HCT116 (cell line): ENCODE results near the gene ZFAND6. TPM values are rescaled to one million over a fixed set of nuclear protein-coding genes. Genes with fewer than 3 reads are reported as not detected.

ENCODE experiments used
- ATAC-seq: fragments of 200-7000 bp; cut with Tn5 transposase; 2 replicates; pipeline ENCODE4 v1.9.1; 2020; ENCODE audit warnings: mild to moderate bottlenecking, moderate library complexity
- BruUV-seq: library from RNA; stranded (reverse); fragments of 400-500 nt; replicated peaks from 2 replicates; lab custom pipeline; 2021; lab: Mats Ljungman, UMichigan
- CTCF ChIA-PET: fragments of 300-600 bp; sonication (Branson Sonifier 250); formaldehyde crosslinking; loops from one replicate; lab custom pipeline; 2021; ENCODE audit warnings: antibody characterized with exemption; lab: Charles Lee
- POLR2A ChIA-PET: fragments of 300-600, 350-600 bp; sonication (Branson Sonifier 250); formaldehyde crosslinking; loops from one replicate; lab custom pipeline; 2021; ENCODE audit warnings: antibody characterized with exemption; lab: Charles Lee
- RAD21 ChIA-PET, 2 experiments: fragments of 300-600 bp; sonication (Branson Sonifier 250); formaldehyde crosslinking; loops; one replicate each; lab custom pipeline; 2023; ENCODE audit warnings: low total read pairs in 2 of 2; ENCODE audit not compliant: uncharacterized antibody in 2 of 2, unreplicated experiment in 2 of 2, low non-redundant PET in 1 of 2; lab: Charles Lee
- DNase-seq: peaks from one replicate; pipeline ENCODE4 v3.0.0-alpha.2; 2010; ENCODE audit warnings: low read depth, low spot score
- H2AFZ ChIP-seq: fragments of 200-600 bp; shearing (Covaris generic), sonication (generic); 2 replicates; pipeline ENCODE4 v1.6.1; 2017; ENCODE audit warnings: low read depth, mixed run types, mixed read lengths, antibody characterized with exemption, low read length; ENCODE audit not compliant: poor library complexity, severe bottlenecking
- H3K27ac ChIP-seq: 2 replicates; pipeline ENCODE4 v1.5.1; 2012; ENCODE audit warnings: low read depth, low read length
- H3K27me3 ChIP-seq: fragments of 200-600 bp; sonication (generic); 2 replicates; pipeline ENCODE4 v1.6.1; 2016; ENCODE audit warnings: mixed run types, low read length, mixed read lengths; ENCODE audit not compliant: insufficient read depth
- H3K36me3 ChIP-seq, 2 experiments: fragments of 200-500 bp in 1 of 2; fragments of 200-600 bp in 1 of 2; sonication (Bioruptor generic) in 1 of 2; sonication (generic) in 1 of 2; 2 replicates each; pipeline versions ENCODE4 v1.5.1 to v1.6.1; 2014 to 2016; ENCODE audit warnings: low read length in 2 of 2, inconsistent platforms in 1 of 2, mixed read lengths in 1 of 2, mixed run types in 1 of 2; ENCODE audit not compliant: insufficient read depth in 2 of 2, control insufficient read depth in 1 of 2
- H3K4me1 ChIP-seq, 2 experiments: fragments of 200-600 bp in 1 of 2; sonication (generic) in 1 of 2; 2 replicates each; pipeline versions ENCODE4 v1.5.1 to v1.6.1; 2012 to 2017; ENCODE audit warnings: low read length in 2 of 2, inconsistent platforms in 1 of 2, mild to moderate bottlenecking in 1 of 2, mixed read lengths in 1 of 2, mixed run types in 1 of 2, moderate library complexity in 1 of 2; ENCODE audit not compliant: insufficient read depth in 2 of 2, control insufficient read depth in 1 of 2
- H3K4me2 ChIP-seq: fragments of 200-600 bp; sonication (generic); 2 replicates; pipeline ENCODE4 v1.6.1; 2017; ENCODE audit warnings: mixed run types, low read length, mixed read lengths
- H3K4me3 ChIP-seq, 2 experiments: fragments of 200-600 bp in 1 of 2; sonication (generic) in 1 of 2; replicated peaks in 1 of 2; 2 replicates each; pipeline ENCODE4 v1.5.1; 2011 to 2016; ENCODE audit warnings: low read length in 2 of 2, control low read depth in 1 of 2, low read depth in 1 of 2, mild to moderate bottlenecking in 1 of 2, mixed read lengths in 1 of 2, mixed run types in 1 of 2
- H3K79me2 ChIP-seq: fragments of 200-600 bp; sonication (generic); 2 replicates; pipeline ENCODE4 v1.6.1; 2017; ENCODE audit warnings: mild to moderate bottlenecking, mixed run types, low read length, moderate library complexity, mixed read lengths; ENCODE audit not compliant: insufficient read depth
- H3K9ac ChIP-seq: fragments of 200-600 bp; sonication (generic); 2 replicates; pipeline ENCODE4 v1.6.1; 2016; ENCODE audit warnings: low read length, mixed read lengths
- H3K9me2 ChIP-seq: fragments of 200-600 bp; sonication (generic), shearing (Covaris generic); 2 replicates; pipeline ENCODE4 v1.6.1; 2017; ENCODE audit warnings: mixed run types, mild to moderate bottlenecking, moderate library complexity; ENCODE audit not compliant: insufficient read depth
- H3K9me3 ChIP-seq, 2 experiments: fragments of 200-500 bp in 1 of 2; fragments of 200-600 bp in 1 of 2; sonication (Bioruptor generic) in 1 of 2; sonication (generic) in 1 of 2; 2 replicates each; pipeline ENCODE4 v1.6.1; 2014 to 2017; ENCODE audit warnings: low read length in 2 of 2, mixed read lengths in 2 of 2, inconsistent platforms in 1 of 2, low read depth in 1 of 2, mild to moderate bottlenecking in 1 of 2, mixed run types in 1 of 2, moderate library complexity in 1 of 2; ENCODE audit not compliant: control insufficient read depth in 1 of 2, insufficient read depth in 1 of 2
- H4K20me1 ChIP-seq: fragments of 200-600 bp; sonication (generic), shearing (Covaris generic); 2 replicates; pipeline ENCODE4 v1.6.1; 2017; ENCODE audit warnings: mixed run types, mild to moderate bottlenecking, moderate library complexity; ENCODE audit not compliant: insufficient read depth
- CBX3 ChIP-seq: IDR thresholded peaks from 2 replicates; pipeline ENCODE4 v1.6.1; 2012; ENCODE audit warnings: low read depth
- CEBPB ChIP-seq: IDR thresholded peaks from 2 replicates; pipeline ENCODE4 v1.6.1; 2012; ENCODE audit warnings: low read depth
- EGR1 ChIP-seq: IDR thresholded peaks from 2 replicates; pipeline ENCODE4 v1.6.1; 2012; ENCODE audit warnings: low read depth
- EZH2phosphoT487 ChIP-seq: fragments of 200-600 bp; IDR thresholded peaks from 2 replicates; pipeline ENCODE4 v1.6.1; 2018; ENCODE audit warnings: antibody characterized with exemption, borderline replicate concordance
- FOSL1 ChIP-seq: IDR thresholded peaks from 2 replicates; pipeline ENCODE4 v1.6.1; 2012; ENCODE audit warnings: low read depth
- SP1 ChIP-seq: IDR thresholded peaks from 2 replicates; pipeline ENCODE4 v1.6.1; 2012; ENCODE audit warnings: low read depth
- YY1 ChIP-seq: IDR thresholded peaks from 2 replicates; pipeline ENCODE4 v1.6.1; 2011; ENCODE audit warnings: low read length, low read depth, moderate library complexity, mild to moderate bottlenecking; ENCODE audit not compliant: insufficient replicate concordance; ENCODE audit errors: extremely low read depth
- ZFX ChIP-seq: fragments of 450-650 bp; IDR thresholded peaks from 2 replicates; pipeline ENCODE4 v1.6.1; 2017
- intact Hi-C: fragments of 100-400 bp; cut with micrococcal nuclease; formaldehyde crosslinking; loops from 2 replicates; pipeline ENCODE4 v1.10.0; 2022
- total RNA-seq: library from RNA; stranded (reverse); gene quantifications from one replicate; pipeline ENCODE4 v1.2.1, GENCODE V29; 2021; ENCODE audit not compliant: unreplicated experiment
- TF ChIP-seq, protein P1 (sequence below): IDR thresholded peaks from 2 replicates; pipeline ENCODE4 v1.6.1; 2011; ENCODE audit warnings: mild to moderate bottlenecking, low read length, moderate library complexity; ENCODE audit not compliant: insufficient replicate concordance; ENCODE audit errors: extremely low read depth
- TF ChIP-seq, protein P2 (sequence below): IDR thresholded peaks from 2 replicates; pipeline ENCODE4 v1.6.1; 2012; ENCODE audit warnings: low read depth

ZFAND6 gene
- total RNA-seq, 1 experiment from 2014 or later, result 51.3 TPM

- Histone ChIP-seq H3K9me3 (no peaks in the 10 kb centered on the region), H3K27ac (no peak overlapping the region), H3K4me2 (no peak overlapping the region), H3K79me2 (no peaks in the 10 kb centered on the region), H3K36me3 (no peaks in the 10 kb centered on the region), H3K27me3 (no peaks in the 10 kb centered on the region), H4K20me1 (no peaks in the 10 kb centered on the region), H3K9ac (no peak overlapping the region), H3K4me1 (no peaks in the 10 kb centered on the region), H3K4me3 (no peak overlapping the region), H3K9me2 (no peaks in the 10 kb centered on the region), H2AFZ (no peak overlapping the region)
- no peak for TF ChIP-seq ZFX
- no peak for TF ChIP-seq FOSL1
- TF ChIP-seq, protein P1, sequence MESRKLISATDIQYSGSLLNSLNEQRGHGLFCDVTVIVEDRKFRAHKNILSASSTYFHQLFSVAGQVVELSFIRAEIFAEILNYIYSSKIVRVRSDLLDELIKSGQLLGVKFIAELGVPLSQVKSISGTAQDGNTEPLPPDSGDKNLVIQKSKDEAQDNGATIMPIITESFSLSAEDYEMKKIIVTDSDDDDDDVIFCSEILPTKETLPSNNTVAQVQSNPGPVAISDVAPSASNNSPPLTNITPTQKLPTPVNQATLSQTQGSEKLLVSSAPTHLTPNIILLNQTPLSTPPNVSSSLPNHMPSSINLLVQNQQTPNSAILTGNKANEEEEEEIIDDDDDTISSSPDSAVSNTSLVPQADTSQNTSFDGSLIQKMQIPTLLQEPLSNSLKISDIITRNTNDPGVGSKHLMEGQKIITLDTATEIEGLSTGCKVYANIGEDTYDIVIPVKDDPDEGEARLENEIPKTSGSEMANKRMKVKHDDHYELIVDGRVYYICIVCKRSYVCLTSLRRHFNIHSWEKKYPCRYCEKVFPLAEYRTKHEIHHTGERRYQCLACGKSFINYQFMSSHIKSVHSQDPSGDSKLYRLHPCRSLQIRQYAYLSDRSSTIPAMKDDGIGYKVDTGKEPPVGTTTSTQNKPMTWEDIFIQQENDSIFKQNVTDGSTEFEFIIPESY, result no peak
- TF ChIP-seq EGR1, result no peak
- no peak for TF ChIP-seq SP1
- TF ChIP-seq EZH2phosphoT487, result no peak
- TF ChIP-seq YY1, result no peak
- no peak for TF ChIP-seq CBX3
- TF ChIP-seq, protein P2, sequence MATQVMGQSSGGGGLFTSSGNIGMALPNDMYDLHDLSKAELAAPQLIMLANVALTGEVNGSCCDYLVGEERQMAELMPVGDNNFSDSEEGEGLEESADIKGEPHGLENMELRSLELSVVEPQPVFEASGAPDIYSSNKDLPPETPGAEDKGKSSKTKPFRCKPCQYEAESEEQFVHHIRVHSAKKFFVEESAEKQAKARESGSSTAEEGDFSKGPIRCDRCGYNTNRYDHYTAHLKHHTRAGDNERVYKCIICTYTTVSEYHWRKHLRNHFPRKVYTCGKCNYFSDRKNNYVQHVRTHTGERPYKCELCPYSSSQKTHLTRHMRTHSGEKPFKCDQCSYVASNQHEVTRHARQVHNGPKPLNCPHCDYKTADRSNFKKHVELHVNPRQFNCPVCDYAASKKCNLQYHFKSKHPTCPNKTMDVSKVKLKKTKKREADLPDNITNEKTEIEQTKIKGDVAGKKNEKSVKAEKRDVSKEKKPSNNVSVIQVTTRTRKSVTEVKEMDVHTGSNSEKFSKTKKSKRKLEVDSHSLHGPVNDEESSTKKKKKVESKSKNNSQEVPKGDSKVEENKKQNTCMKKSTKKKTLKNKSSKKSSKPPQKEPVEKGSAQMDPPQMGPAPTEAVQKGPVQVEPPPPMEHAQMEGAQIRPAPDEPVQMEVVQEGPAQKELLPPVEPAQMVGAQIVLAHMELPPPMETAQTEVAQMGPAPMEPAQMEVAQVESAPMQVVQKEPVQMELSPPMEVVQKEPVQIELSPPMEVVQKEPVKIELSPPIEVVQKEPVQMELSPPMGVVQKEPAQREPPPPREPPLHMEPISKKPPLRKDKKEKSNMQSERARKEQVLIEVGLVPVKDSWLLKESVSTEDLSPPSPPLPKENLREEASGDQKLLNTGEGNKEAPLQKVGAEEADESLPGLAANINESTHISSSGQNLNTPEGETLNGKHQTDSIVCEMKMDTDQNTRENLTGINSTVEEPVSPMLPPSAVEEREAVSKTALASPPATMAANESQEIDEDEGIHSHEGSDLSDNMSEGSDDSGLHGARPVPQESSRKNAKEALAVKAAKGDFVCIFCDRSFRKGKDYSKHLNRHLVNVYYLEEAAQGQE, result no peak
- TF ChIP-seq CEBPB, result no peak
- intact Hi-C loops, result no loop called here
- DNase-seq, result no peak
- no TSS peak for BruUV-seq
- CTCF ChIA-PET, result no interaction called here
- no peak for ATAC-seq
- RAD21 ChIA-PET, result no interaction called here
- POLR2A ChIA-PET, result no interaction called here
Measured at GRCh38 chr15:80026310-80026709, 33.2 kb upstream of the ZFAND6 start.
